Upper lobe of left lung (tissue), 4 donors: ENCODE results near the gene KRTAP9-4.

Experiments
- EP300 ChIP-seq, 4 donors: sonication (generic); formaldehyde crosslinking; IDR thresholded peaks; one replicate each; pipeline ENCODE4 v1.5.1; 2017; ENCODE audit warnings: antibody characterized with exemption in 4 of 4, control low read depth in 2 of 4
- POLR2A ChIP-seq, 4 donors: fragments of 450-650 bp; IDR thresholded peaks; one replicate each; pipeline ENCODE4 v1.5.1; 2016 to 2017; ENCODE audit warnings: antibody characterized with exemption in 4 of 4, mild to moderate bottlenecking in 2 of 4
- POLR2AphosphoS5 ChIP-seq, 2 donors: sonication (generic); formaldehyde crosslinking; IDR thresholded peaks; one replicate each; pipeline ENCODE4 v1.5.1; 2017; ENCODE audit warnings: antibody characterized with exemption in 2 of 2
- TF ChIP-seq, protein P1 (sequence below), 6 experiments: fragments of 450-650 bp in 4 of 6; fragments of 200-600 bp in 2 of 6; sonication (generic) in 2 of 6; IDR thresholded peaks; one replicate each; pipeline ENCODE4 v1.5.1; 2016 to 2019; ENCODE audit warnings: antibody characterized with exemption in 6 of 6

DNA sequence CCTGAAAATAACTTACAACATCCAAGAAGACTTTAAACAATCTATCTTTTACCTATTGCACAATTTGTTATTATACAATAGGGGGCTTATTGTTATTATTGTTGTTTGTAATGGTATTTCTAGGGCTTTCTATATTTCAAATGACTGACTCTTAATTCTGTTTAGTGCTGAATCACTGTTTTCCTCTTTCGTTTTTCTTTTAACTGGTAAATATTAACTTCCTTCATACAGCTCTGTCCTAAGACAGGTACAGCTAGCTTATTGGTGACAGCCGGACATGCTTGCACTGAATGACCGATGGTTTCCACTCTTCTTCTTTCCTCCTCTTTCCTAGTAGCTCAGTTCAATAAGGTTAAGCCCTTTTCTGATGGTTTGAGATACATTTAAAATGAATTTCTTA, 37.6 kb downstream of the KRTAP9-4 start:
- TF ChIP-seq, protein P1, sequence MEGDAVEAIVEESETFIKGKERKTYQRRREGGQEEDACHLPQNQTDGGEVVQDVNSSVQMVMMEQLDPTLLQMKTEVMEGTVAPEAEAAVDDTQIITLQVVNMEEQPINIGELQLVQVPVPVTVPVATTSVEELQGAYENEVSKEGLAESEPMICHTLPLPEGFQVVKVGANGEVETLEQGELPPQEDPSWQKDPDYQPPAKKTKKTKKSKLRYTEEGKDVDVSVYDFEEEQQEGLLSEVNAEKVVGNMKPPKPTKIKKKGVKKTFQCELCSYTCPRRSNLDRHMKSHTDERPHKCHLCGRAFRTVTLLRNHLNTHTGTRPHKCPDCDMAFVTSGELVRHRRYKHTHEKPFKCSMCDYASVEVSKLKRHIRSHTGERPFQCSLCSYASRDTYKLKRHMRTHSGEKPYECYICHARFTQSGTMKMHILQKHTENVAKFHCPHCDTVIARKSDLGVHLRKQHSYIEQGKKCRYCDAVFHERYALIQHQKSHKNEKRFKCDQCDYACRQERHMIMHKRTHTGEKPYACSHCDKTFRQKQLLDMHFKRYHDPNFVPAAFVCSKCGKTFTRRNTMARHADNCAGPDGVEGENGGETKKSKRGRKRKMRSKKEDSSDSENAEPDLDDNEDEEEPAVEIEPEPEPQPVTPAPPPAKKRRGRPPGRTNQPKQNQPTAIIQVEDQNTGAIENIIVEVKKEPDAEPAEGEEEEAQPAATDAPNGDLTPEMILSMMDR (IDR thresholded peaks at IDR 0.05) = no peak
- TF ChIP-seq POLR2A (IDR thresholded peaks at IDR 0.05) = no peak
- no peak for TF ChIP-seq EP300 (IDR thresholded peaks at IDR 0.05)
- TF ChIP-seq POLR2AphosphoS5 (IDR thresholded peaks at IDR 0.05) = no peak
